GM19238 (cell line): Measurements from ENCODE around the gene PRAMEF10.
"Not testable (repeated sequence)": the region's sequence is repeated elsewhere in the genome, so short reads cannot be mapped to it uniquely, and the experiment has no call there.

Experiments used
- DNase-seq: peaks from one replicate; pipeline ENCODE4 v3.0.0; 2011; ENCODE audit warnings: low spot score; ENCODE audit not compliant: insufficient read length

Gene PRAMEF10, protein sequence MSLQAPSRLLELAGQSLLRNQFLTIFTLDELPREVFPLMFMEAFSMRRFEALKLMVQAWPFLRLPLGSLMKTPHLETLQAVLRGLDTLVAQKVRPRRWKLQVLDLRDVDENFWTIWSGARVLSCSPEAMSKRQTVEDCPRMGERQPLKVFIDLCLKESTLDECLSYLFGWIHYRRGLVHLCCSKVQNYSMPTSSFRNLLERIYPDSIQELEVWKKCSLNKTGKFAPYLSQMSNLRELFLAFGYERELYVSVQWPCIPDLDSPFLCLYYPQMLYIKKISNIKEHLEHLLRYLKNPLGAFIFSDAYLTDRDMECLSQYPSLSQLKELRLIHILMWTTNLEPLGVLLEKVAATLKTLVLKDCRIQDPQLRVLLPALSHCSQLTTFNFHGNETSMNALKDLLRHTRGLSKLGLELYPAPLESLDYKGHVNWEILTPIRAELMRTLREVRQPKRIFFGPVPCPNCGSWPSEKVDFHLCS

DNA sequence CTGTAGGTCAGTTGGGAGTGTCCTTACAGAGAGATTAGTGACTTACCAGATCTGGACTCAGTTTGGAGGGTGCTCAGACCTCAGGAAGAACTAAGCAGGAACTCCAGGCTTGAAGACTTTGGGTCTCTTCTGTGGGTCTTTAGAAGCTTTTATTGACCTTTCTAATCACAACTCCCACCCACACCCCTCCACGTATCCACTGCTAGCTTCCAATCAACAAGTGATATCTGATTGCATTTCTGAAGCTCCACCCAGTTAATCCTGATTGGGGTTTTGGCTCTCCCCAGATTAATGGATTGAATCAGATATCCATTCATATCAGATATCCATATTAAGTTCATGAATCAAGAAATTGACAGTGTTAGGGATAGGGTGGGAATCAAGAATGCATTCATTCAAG is at the start of gene PRAMEF10:
PRAMEF10 (minus strand) TSS at position 101 of the 400 bp plus-strand sequence. CDS start 2,423 bp downstream, outside the sequence.
- not testable (repeated sequence) for DNase-seq

DNA sequence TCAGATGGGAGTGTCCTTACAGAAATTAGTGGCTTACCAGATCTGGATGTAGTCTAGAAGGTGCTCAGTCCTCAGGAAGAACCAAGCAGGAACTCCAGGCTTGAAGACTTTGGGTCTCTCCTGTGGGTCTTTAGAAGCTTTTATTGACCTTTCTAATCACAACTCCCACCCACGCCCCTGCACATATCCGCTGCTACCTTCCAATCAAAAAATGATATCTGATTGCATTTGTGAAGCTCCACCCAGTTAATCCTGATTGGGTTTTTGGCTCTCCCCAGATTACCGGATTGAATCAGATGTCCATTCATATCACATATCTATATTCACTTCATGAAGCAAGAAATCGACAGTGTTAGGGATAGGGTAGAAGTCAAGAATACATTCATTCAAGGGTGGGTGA is 49.4 kb upstream of the PRAMEF10 start, which contains the start of gene PRAMEF6:
PRAMEF6 (minus strand) TSS at position 101 of the 400 bp plus-strand sequence. CDS start 5,062 bp downstream, outside the sequence.
- not testable (repeated sequence) for DNase-seq

DNA sequence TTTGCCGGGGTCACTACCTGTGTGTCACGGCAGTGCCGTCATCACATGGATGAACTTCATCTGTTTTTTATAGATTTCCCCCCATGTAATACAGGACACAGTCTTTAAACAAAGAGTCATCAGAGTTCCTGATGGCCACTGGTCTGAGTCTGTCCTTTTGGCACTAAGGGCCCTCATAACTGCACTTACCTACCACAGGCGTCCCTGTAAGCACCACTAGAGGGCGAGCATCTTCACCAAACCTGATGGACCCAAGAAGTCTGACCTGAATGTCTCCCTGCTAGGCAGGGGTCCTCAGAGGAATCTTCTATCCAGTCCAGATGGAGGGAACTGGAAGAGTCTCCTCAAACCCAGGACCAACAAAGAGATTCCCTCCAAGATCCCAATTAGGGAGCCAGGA is 26.3 kb upstream of the PRAMEF10 start:
- not testable (repeated sequence) for DNase-seq

DNA sequence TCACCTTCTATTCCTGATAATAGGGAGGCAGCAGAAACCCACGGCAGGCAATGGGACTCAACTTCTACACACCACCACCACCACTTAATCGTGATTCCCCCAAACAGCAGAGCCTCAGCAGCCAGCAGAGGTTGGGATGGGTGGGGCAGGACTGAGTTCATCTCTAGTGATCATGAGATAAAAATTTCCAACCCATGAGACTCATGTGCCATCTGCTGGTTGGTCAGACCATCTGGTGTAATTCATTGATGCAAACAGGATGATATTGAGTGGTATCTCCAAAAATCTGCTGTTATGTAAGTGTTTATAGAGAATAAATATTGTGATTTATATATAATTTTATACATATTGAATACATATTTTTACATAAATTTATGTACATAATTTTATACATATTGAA is 23.7 kb upstream of the PRAMEF10 start:
- DNase-seq = not testable (repeated sequence)

DNA sequence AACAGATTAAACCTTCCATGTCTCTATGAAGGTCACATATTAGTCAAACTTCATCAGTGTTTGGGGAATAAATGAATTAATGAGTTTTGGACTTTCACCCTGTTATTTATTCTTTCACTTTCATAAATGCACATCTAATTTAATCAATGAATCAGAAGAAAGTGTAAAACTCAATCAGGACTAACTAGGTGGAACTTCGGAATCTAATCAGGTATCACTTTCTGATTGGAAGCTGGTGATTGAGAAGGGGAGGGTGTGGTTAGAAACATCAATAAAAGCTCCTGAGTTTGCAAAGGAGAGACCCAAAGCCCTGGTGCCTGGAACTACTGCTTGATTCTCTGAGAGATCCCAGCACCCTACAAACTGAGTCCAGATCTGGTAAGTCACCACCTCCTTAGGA is 18.2 kb upstream of the PRAMEF10 start, which contains the start of gene PRAMEF7:
PRAMEF7 (plus strand) TSS at position 301 of the 400 bp plus-strand sequence. CDS start 1,083 bp downstream, outside the sequence.
- not testable (repeated sequence) for DNase-seq

DNA sequence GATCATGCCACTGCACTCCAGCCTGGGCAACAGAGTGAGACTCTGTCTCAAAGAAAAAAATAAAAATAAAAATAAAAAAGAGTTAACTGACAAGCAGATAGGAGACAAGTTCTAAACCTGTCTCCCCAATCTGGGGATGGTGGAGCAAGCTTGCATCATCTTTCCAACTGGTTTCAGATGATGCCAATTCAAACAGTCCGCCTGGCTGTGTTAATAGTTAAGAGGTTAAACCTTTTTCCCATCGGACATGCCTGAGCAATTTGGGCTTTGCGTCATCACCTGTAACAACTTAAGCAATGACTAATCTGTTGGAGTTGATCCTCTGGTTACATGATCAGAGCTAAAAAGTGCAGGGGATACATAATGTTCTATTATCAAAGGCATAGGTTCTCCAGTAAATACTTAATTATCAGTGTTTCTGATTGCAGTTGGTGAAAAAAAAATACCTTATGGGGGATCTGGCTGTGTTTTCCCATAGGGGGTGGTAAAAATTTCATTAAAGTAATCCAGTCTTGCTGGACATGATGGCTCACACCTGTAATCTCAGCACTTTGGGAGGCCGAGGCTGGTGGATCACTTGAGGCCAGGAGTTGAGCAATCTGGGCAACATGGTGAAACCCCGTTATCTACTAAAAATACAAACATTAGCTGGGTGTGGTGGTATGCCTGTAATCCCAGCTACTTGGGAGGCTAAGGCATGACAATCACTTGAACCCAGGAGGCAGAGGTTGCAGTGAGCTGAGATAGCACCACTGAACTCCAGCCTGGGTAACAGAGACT is 5.9 kb upstream of the PRAMEF10 start:
- not testable (repeated sequence) for DNase-seq

DNA sequence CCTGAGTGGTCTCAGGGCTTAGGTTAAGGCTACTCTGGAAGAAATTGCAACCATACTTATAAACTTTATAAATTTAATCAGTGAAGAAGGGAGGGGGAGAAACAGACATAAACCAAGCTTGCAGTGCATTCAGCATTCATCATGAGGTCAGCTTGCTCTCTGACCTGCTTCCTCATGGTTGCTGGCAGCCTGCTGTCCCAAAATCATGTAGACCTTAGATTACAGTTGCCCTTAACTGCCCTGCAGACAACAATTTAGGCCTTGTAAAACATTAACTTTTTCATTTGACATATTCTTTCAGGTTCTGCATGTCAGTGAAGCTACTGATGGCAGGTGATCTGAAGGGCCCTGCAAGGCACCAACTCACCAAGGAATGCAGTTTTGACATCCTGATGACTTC is 1.1 kb upstream of the PRAMEF10 start:
- not testable (repeated sequence) for DNase-seq

DNA sequence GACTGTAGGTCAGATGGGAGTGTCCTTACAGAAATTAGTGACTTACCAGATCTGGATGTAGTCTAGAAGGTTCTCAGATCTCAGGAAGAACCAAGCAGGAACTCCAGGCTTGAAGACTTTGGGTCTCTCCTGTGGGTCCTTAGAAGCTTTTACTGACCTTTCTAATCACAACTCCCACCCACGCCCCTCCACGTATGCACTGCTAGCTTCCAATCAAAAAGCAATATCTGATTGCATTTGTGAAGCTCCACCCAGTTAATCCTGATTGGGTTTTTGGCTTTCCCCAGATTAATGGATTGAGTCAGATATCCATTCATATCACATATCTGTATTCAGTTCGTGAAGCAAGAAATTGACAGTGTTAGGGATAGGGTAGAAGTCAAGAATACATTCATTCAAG is 12.0 kb downstream of the PRAMEF10 start, which contains the start of gene PRAMEF4:
PRAMEF4 (minus strand) TSS at position 101 of the 400 bp plus-strand sequence. CDS start 2,807 bp downstream, outside the sequence.
- not testable (repeated sequence) for DNase-seq

DNA sequence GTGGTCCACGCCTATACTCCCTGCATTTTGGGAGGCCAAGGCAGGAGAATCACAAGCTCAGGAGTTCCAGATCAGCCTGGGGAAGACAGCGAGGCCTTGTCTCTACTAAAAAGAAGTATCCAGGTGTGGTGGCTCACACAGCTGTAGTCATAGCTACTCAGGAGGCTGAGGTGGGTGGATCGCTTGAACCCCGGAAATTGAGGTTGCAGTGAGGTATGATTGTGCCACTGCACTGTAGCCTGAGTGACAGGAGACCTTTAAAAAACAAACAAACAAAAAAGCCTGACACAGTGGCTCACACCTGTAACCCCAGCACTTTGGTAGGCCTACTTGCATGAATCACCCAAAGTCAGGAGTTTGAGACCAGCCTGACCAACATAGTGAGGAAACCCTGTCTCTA is 19.6 kb downstream of the PRAMEF10 start:
- not testable (repeated sequence) for DNase-seq

DNA sequence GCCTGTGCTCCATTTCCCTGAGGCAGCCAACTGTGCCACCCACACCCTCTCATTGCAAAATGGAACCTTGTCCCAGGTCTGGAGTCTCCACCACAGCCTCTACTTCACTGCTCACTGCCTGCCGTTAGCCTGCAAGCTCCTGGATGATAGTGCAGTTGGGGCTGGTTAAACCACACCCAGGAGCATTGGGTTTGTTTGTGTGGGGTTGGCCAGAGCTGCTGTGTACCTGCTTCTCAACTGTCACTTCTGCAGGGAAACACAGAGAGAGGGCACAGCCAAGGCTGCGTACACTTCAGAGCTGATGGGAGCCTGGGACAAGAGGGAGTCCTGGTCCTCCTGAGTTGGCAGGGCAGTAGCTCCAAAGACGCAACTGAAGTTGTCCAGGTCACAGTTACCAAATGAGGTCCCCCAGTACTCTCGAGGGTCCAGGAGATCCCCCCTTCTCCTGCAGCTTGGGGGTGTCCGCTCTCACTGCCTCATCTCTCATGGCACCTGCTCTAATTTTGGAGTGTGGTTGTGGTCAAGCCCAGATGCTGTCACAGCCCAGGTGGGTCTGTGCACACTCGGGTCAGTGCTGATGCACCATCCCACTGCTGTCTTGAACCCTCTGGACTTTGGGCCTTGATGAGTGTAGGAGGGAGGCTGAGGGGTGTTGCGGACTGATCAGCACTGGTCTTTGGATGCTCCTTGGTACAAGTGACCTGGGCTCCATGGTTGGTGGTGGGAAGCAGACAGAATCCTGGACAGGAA is 34.8 kb downstream of the PRAMEF10 start:
- DNase-seq = not testable (repeated sequence)

DNA sequence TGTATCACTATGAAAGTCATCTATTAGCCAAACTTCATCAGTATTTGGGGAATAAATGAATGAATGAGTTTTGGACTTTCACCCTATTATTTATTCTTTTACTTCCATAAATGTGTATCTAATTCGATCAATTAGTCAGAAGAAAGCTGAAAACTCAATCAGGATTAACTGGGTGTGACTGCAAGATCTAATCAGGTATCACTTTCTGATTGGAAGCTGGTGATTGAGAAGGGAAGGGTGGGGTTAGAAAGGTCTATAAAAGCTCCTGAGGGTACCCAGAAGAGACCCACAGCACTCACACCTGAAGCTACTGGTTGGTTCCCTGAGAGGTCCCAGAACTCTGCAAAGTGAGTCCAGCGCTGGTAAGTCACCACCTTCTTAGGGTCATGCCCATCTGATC is 41.3 kb downstream of the PRAMEF10 start, which contains the start of gene PRAMEF2:
PRAMEF2 (plus strand) TSS at position 301 of the 400 bp plus-strand sequence. CDS start 1,924 bp downstream, outside the sequence.
- DNase-seq = not testable (repeated sequence)

DNA sequence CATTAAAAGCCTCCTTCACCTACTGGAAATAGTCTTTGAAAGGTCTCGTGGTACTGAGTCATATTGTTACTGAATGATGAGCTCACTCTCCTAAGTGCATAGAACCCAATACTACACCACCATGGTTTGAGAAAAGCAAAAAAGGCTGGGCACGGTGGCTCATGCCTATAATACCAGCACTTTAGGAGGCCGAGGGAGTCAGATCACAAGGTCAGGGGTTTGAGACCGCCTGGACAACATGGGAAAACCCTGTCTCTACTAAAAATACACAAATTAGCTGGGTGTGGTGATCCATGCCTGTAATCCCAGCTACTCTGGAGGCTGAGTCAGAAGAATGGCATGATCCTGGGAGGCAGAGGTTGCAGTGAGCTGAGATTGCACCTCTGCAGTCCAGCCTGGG is 46.3 kb downstream of the PRAMEF10 start:
- no peak for DNase-seq

DNA sequence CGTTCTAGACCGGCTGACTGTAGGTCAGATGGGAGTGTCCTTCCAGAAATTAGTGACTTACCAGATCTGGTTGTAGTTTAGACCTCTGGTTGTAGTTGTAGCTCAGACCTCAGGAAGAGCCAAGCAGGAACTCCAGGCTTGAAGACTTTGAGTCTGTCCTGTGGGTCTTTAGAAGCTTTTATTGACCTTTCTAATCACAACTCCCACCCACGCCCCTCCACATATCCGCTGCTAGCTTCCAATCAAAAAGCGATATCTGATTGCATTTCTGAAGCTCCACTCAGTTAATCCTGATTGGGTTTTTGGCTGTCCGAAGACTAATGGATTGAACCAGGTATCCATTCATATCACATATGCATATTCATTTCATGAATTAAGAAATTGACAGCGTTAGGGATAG is 49.5 kb downstream of the PRAMEF10 start, which contains the start of gene HNRNPCL1:
HNRNPCL1 (minus strand) TSS at position 101 of the 400 bp plus-strand sequence. CDS start 431 bp downstream, outside the sequence.
- not testable (repeated sequence) for DNase-seq
